GM18520 (cell line): ENCODE results near the gene RTN4.

Experiments used
- ATAC-seq: cut with Tn5 transposase; IDR thresholded peaks from one replicate; pipeline ENCODE4 v1.9.1; 2021; ENCODE audit not compliant: unreplicated experiment

RTN4 gene

GRCh38 chr2:55038428-55038827 is 11.8 kb downstream of the RTN4 start:
- ATAC-seq = no peak

- ATAC-seq = no peak
Observed at GRCh38 chr2:55035716-55036115, 14.5 kb downstream of the RTN4 start.

GRCh38 chr2:55033921-55034320 is 16.3 kb downstream of the RTN4 start:
- no peak for ATAC-seq

GRCh38 chr2:55033076-55033742 is 17.0 kb downstream of the RTN4 start:
- peak; percentile 44 for ATAC-seq

- ATAC-seq = no peak
Observed at GRCh38 chr2:55031505-55031904, 18.7 kb downstream of the RTN4 start.

- ATAC-seq = no peak
Observed at GRCh38 chr2:55030766-55031165, 19.5 kb downstream of the RTN4 start.

GRCh38 chr2:55029098-55029497 is 21.2 kb downstream of the RTN4 start:
- ATAC-seq = no peak

GRCh38 chr2:55027226-55027625 is 23.0 kb downstream of the RTN4 start:
- no peak for ATAC-seq

GRCh38 chr2:55026202-55026601 is 24.0 kb downstream of the RTN4 start:
- no peak for ATAC-seq

- ATAC-seq = no peak
Observed at GRCh38 chr2:55025627-55026026, 24.6 kb downstream of the RTN4 start.

- no peak for ATAC-seq
Observed at GRCh38 chr2:55025082-55025481, 25.2 kb downstream of the RTN4 start.

GRCh38 chr2:55022476-55022875 is 27.8 kb downstream of the RTN4 start:
- no peak for ATAC-seq

- ATAC-seq = no peak
Observed at GRCh38 chr2:55019526-55020258, 30.6 kb downstream of the RTN4 start.

GRCh38 chr2:55018619-55019018 is 31.6 kb downstream of the RTN4 start:
- ATAC-seq = no peak

GRCh38 chr2:55017880-55018279 is 32.4 kb downstream of the RTN4 start:
- no peak for ATAC-seq

GRCh38 chr2:55017428-55017827 is 32.8 kb downstream of the RTN4 start:
- no peak for ATAC-seq

GRCh38 chr2:55014962-55015939 is 35.0 kb downstream of the RTN4 start:
- ATAC-seq = no peak

GRCh38 chr2:55013936-55014335 is 36.3 kb downstream of the RTN4 start:
- ATAC-seq = no peak

GRCh38 chr2:55012672-55013484 is 37.4 kb downstream of the RTN4 start:
- no peak for ATAC-seq

- no peak for ATAC-seq
Observed at GRCh38 chr2:55011831-55012671, 38.2 kb downstream of the RTN4 start.
